GM12891 (cell line): ENCODE results near the gene MAFF.

Experiments used
- PAX5 ChIP-seq: IDR thresholded peaks from 2 replicates; pipeline ENCODE4 v1.6.1; 2011; ENCODE audit warnings: low read length, moderate library complexity, mild to moderate bottlenecking; ENCODE audit not compliant: insufficient read depth, severe bottlenecking
- POLR2A ChIP-seq: IDR thresholded peaks from 2 replicates; pipeline ENCODE4 v1.6.1; 2011; ENCODE audit warnings: low read depth, low read length, control low read depth
- POLR2AphosphoS5 ChIP-seq: IDR thresholded peaks from 2 replicates; pipeline ENCODE4 v1.6.1; 2011; ENCODE audit warnings: low read depth, low read length, control low read depth
- POU2F2 ChIP-seq: IDR thresholded peaks from 2 replicates; pipeline ENCODE4 v1.6.1; 2011; ENCODE audit warnings: low read depth, mild to moderate bottlenecking, control low read depth, low read length, moderate library complexity

- TF ChIP-seq POLR2AphosphoS5 = no peak
- TF ChIP-seq POLR2A = no peak
- no peak for TF ChIP-seq POU2F2
- no peak for TF ChIP-seq PAX5
These were observed 41.4 kb downstream of the MAFF start for GRCh38 chr22:38243007-38243765.
